ENCODE results near the gene ECT2. TPM values are rescaled to one million over a fixed set of nuclear protein-coding genes. Genes with fewer than 3 reads are reported as not detected.

Gene ECT2
- polyA plus RNA-seq, 1 donor from 2014 or later = 6.3 TPM

- Histone ChIP-seq H3K27ac (ENCODE audit: low read length) (no peak overlapping the region), H3K9ac (ENCODE audit: low read length) (no peak overlapping the region), H3K4me2 (ENCODE audit: low read length) (no peak overlapping the region), H3F3A (ENCODE audit: insufficient read depth, low read length, poor library complexity, severe bottlenecking) (no peaks in the 10 kb centered on the region), H2AFZ (ENCODE audit: low read depth, low read length) (no peak overlapping the region), H3K9me3 (ENCODE audit: low read length) (no peaks in the 10 kb centered on the region), H4K20me1 (ENCODE audit: insufficient read depth) (no peaks in the 10 kb centered on the region), H3K4me3 (ENCODE audit: low read length) (no peak overlapping the region), H3K79me2 (replicated peaks; ENCODE audit: insufficient read depth, low read length) (no peaks in the 10 kb centered on the region), H3K9me2 (ENCODE audit: insufficient read depth, low read length) (no peaks in the 10 kb centered on the region), H3K27me3 (ENCODE audit: insufficient read depth, low read depth, low read length) (no peaks in the 10 kb centered on the region), H3K36me3 (ENCODE audit: insufficient read depth, low read length) (no peaks in the 10 kb centered on the region)
- no peak for TF ChIP-seq RAD21 (conservative IDR thresholded peaks at IDR 0.05)
- TF ChIP-seq REST (IDR thresholded peaks at IDR 0.05; ENCODE audit: borderline replicate concordance) = no peak
- no peak for TF ChIP-seq EP300 (conservative IDR thresholded peaks at IDR 0.05; ENCODE audit: poor library complexity, severe bottlenecking)
- TF ChIP-seq CTCF (IDR thresholded peaks at IDR 0.05; ENCODE audit: poor library complexity, severe bottlenecking) = no peak
- no peak for TF ChIP-seq EZH2 (IDR thresholded peaks at IDR 0.05; ENCODE audit: borderline replicate concordance, insufficient read depth, low read length, poor library complexity, severe bottlenecking)
Observed at GRCh38 chr3:172700936-172701455, 49.5 kb upstream of the ECT2 start.

GRCh38 chr3:172701751-172702150, 48.8 kb upstream of the ECT2 start:
- no peaks in the 10 kb centered on the region for H3K9me3 ChIP-seq (ENCODE audit: low read length)
- H3K36me3 ChIP-seq (ENCODE audit: insufficient read depth, low read length) = no peaks in the 10 kb centered on the region
- TF ChIP-seq POLR2AphosphoS5 (IDR thresholded peaks at IDR 0.05) = no peak
- no peak for TF ChIP-seq RAD21 (conservative IDR thresholded peaks at IDR 0.05)
- TF ChIP-seq EZH2 (IDR thresholded peaks at IDR 0.05; ENCODE audit: borderline replicate concordance, insufficient read depth, low read length, poor library complexity, severe bottlenecking) = no peak
- no peak for TF ChIP-seq MXI1 (conservative IDR thresholded peaks at IDR 0.05; ENCODE audit: poor library complexity, severe bottlenecking)
- no peak overlapping the region for H3K4me2 ChIP-seq (ENCODE audit: low read length)
- no peak overlapping the region for H3K4me3 ChIP-seq (ENCODE audit: low read length)
- H4K20me1 ChIP-seq (ENCODE audit: insufficient read depth) = no peaks in the 10 kb centered on the region
- H3K9me2 ChIP-seq (ENCODE audit: insufficient read depth, low read length) = no peaks in the 10 kb centered on the region
- H3F3A ChIP-seq (ENCODE audit: insufficient read depth, low read length, poor library complexity, severe bottlenecking) = no peaks in the 10 kb centered on the region
- H3K79me2 ChIP-seq (replicated peaks; ENCODE audit: insufficient read depth, low read length) = no peaks in the 10 kb centered on the region
- H3K9ac ChIP-seq (ENCODE audit: low read length) = no peak overlapping the region
- H3K27ac ChIP-seq (ENCODE audit: low read length) = no peak overlapping the region
- no peak overlapping the region for H2AFZ ChIP-seq (ENCODE audit: low read depth, low read length)
- no peaks in the 10 kb centered on the region for H3K27me3 ChIP-seq (ENCODE audit: insufficient read depth, low read depth, low read length)

GRCh38 chr3:172702256-172702655, 48.3 kb upstream of the ECT2 start:
- no peaks in the 10 kb centered on the region for H3K27me3 ChIP-seq (ENCODE audit: insufficient read depth, low read depth, low read length)
- H3K4me2 ChIP-seq (ENCODE audit: low read length) = no peak overlapping the region
- no peak overlapping the region for H3K9ac ChIP-seq (ENCODE audit: low read length)
- H3K9me2 ChIP-seq (ENCODE audit: insufficient read depth, low read length) = no peaks in the 10 kb centered on the region
- no peaks in the 10 kb centered on the region for H3K36me3 ChIP-seq (ENCODE audit: insufficient read depth, low read length)
- no peak overlapping the region for H3K4me3 ChIP-seq (ENCODE audit: low read length)
- no peaks in the 10 kb centered on the region for H3K79me2 ChIP-seq (replicated peaks; ENCODE audit: insufficient read depth, low read length)
- no peaks in the 10 kb centered on the region for H3K9me3 ChIP-seq (ENCODE audit: low read length)
- no peaks in the 10 kb centered on the region for H3F3A ChIP-seq (ENCODE audit: insufficient read depth, low read length, poor library complexity, severe bottlenecking)
- TF ChIP-seq REST (IDR thresholded peaks at IDR 0.05; ENCODE audit: borderline replicate concordance) = no peak
- no peak for TF ChIP-seq POLR2AphosphoS5 (IDR thresholded peaks at IDR 0.05)
- no peak for TF ChIP-seq TAF1 (IDR thresholded peaks at IDR 0.05; ENCODE audit: low read depth)
- no peak for TF ChIP-seq EZH2 (IDR thresholded peaks at IDR 0.05; ENCODE audit: borderline replicate concordance, insufficient read depth, low read length, poor library complexity, severe bottlenecking)
- no peak for TF ChIP-seq EP300 (conservative IDR thresholded peaks at IDR 0.05; ENCODE audit: poor library complexity, severe bottlenecking)
- TF ChIP-seq RAD21 (conservative IDR thresholded peaks at IDR 0.05) = no peak
- TF ChIP-seq CTCF (IDR thresholded peaks at IDR 0.05; ENCODE audit: poor library complexity, severe bottlenecking) = no peak
- TF ChIP-seq SMC3 (conservative IDR thresholded peaks at IDR 0.05; ENCODE audit: poor library complexity) = no peak
- no peak for TF ChIP-seq MXI1 (conservative IDR thresholded peaks at IDR 0.05; ENCODE audit: poor library complexity, severe bottlenecking)
- no peak overlapping the region for H2AFZ ChIP-seq (ENCODE audit: low read depth, low read length)
- no peak overlapping the region for H3K27ac ChIP-seq (ENCODE audit: low read length)
- H4K20me1 ChIP-seq (ENCODE audit: insufficient read depth) = no peaks in the 10 kb centered on the region
